ENCODE results near the gene F9.
"Not testable (repeated sequence)": the region's sequence is repeated elsewhere in the genome, so short reads cannot be mapped to it uniquely, and the experiment has no call there.

F9 gene

GRCh38 chrX:139530550-139530949, at the start of gene F9:
Gene F9 (plus strand): TSS chrX:139530739. CDS start chrX:139530765, 26 bp downstream.
- DNase-seq: no peak

GRCh38 chrX:139483699-139484098, 46.8 kb upstream of the F9 start:
- DNase-seq: no peak

- DNase-seq: no peak
Observed at GRCh38 chrX:139484591-139484990, 45.9 kb upstream of the F9 start.

- DNase-seq: no peak
Observed at GRCh38 chrX:139495324-139495723, 35.2 kb upstream of the F9 start.

GRCh38 chrX:139506333-139506732, 24.2 kb upstream of the F9 start:
- DNase-seq: no peak

- no peak for DNase-seq
Observed at GRCh38 chrX:139508099-139508498, 22.4 kb upstream of the F9 start.

GRCh38 chrX:139518475-139518874, 12.1 kb upstream of the F9 start:
- no peak for DNase-seq

GRCh38 chrX:139528829-139529228, 1.7 kb upstream of the F9 start:
- DNase-seq: not testable (repeated sequence)

GRCh38 chrX:139532834-139533233, 2.3 kb downstream of the F9 start:
- DNase-seq: no peak

- DNase-seq: no peak
Observed at GRCh38 chrX:139533444-139533843, 2.9 kb downstream of the F9 start.

- no peak for DNase-seq
Observed at GRCh38 chrX:139538907-139539790, 8.6 kb downstream of the F9 start.

- DNase-seq: no peak
Observed at GRCh38 chrX:139542652-139543051, 12.1 kb downstream of the F9 start.

- DNase-seq: no peak
Observed at GRCh38 chrX:139543920-139544319, 13.4 kb downstream of the F9 start.

GRCh38 chrX:139544591-139544990, 14.1 kb downstream of the F9 start:
- DNase-seq: no peak

GRCh38 chrX:139554376-139554775, 23.8 kb downstream of the F9 start:
- DNase-seq: no peak

- DNase-seq: no peak
Observed at GRCh38 chrX:139554991-139555675, 24.6 kb downstream of the F9 start.

- no peak for DNase-seq
Observed at GRCh38 chrX:139559383-139560042, 29.0 kb downstream of the F9 start.

- DNase-seq: no peak
Observed at GRCh38 chrX:139560221-139560620, 29.7 kb downstream of the F9 start.

GRCh38 chrX:139563251-139563650, 32.7 kb downstream of the F9 start:
- DNase-seq: no peak

- no peak for DNase-seq
Observed at GRCh38 chrX:139566981-139567380, 36.4 kb downstream of the F9 start.

GRCh38 chrX:139581068-139581467, 50.5 kb downstream of the F9 start:
- no peak for DNase-seq

- DNase-seq: no peak
Observed at GRCh38 chrX:139585613-139586012, 55.1 kb downstream of the F9 start.

- no peak for DNase-seq
Observed at GRCh38 chrX:139596068-139596467, 65.5 kb downstream of the F9 start.

- no peak for DNase-seq
Observed at GRCh38 chrX:139600105-139600504, 69.6 kb downstream of the F9 start.

Data from NCI-H1436 (cell line).